GM19455 (cell line): ENCODE data around the gene ABCC6.
A peak's percentile ranks its signal among the peaks of the same experiment; 100 is the strongest.
"Not testable (repeated sequence)": the region's sequence is repeated elsewhere in the genome, so short reads cannot be mapped to it uniquely, and the experiment has no call there.

ENCODE experiments used
- ATAC-seq: cut with Tn5 transposase; IDR thresholded peaks from one replicate; pipeline ENCODE4 v1.9.1; 2021; ENCODE audit not compliant: unreplicated experiment

Gene ABCC6

DNA sequence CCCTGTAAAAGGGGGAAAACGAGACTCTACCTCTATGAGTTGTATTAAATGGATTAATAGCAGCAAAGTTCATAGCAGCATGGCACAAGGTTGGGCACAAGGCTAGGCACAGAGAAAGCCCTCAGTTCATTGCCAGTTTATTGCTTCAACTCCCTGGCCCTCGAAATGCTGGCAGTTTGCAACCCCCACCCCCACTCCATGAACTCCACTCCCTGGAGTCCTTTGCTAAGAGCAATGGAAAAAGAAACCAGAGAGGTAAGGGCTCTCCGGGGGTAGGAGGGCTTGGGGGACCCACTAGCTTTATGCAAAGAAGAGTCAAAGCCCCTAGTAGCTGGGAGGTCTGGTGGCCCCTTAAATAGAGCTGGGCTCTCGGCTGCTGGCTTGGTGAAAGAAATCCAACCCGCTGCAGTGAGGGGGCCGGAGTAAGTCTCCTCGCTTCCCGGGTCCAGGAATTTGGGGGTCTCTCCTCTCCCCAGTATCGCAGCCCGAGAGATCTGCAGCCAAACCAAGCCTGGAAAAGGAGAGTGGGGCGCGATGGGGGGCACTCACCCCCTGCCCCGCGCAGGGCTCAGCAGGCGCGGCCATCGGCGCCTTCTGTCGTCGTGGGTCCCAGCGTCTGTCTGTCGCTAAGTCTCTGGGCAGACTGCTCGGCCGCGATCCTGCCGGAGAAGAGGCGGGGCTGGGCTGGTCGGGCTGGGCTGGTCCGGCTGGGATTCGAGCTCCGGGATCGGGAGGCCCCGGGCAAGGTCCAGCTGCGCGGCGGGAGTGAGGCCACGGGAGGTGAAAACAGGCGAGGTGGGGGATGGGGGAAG, at the start of gene ABCC6:
TSS of gene ABCC6 (minus strand) at position 645 of the 812 bp plus-strand sequence. CDS start at position 585, 60 bp downstream.
- ATAC-seq = not testable (repeated sequence)

DNA sequence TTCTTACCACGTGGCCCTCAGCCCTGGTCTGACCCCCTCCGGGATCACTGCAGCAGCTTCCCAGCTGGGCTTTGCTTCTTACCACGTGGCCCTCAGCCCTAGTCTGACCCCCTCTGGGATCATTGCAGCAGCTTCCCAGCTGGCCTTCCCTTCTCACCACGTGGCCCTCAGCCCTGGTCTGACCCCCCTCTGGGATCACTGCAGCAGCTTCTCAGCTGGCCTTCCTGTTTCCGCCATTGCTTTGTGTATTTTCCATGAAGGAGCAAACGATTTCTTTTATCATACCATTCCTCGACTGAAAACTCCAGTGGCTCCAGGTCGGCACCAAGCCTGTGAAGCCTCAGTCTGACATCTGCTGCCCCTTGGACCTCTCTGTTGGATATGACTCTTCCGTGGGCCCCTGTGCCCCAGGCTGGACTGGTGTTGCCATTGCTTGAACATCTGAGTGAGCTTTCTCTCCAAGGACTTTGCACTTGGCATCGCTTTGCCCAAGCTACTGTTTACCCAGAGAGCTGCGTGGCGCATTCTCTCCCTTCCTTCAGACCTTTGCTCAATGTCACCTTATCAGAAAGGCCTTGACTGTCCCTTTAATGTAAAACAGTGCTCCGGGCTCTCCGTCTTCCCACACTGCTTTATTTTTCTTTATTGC, 49.4 kb upstream of the ABCC6 start:
- not testable (repeated sequence) for ATAC-seq

- not testable (repeated sequence) for ATAC-seq
These were observed 48.4 kb upstream of the ABCC6 start for GRCh38 chr16:16271658-16272057.

DNA sequence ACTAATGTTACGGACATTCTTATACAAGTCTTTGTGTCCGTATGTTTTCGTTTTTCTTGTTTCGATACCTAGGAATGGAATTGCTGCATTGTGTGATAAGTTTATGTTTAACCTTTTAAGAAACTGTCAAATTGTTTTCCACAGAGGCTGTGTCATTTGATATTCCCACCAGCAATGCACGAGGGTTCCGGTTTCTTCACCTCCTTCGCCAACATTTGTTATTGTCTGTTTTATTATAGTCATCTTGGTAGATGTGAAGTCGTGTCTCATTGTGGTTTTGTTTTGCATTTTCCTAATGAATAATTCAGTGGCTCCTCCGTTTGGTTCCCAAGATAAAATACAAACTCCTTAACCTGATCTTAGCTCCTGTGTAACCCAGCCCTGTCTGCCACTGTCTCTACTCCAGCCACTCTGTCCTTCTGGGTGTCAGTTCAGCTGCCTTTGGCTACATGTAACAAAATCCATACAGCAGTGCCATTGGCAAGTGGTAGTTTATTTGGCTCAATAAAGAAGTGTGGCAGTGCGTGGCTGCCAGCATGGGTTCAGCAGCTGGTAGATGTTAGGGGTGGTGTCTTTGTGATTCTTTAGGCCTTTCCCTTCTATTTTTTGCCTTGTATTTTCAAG, 45.0 kb upstream of the ABCC6 start:
- ATAC-seq = not testable (repeated sequence)

DNA sequence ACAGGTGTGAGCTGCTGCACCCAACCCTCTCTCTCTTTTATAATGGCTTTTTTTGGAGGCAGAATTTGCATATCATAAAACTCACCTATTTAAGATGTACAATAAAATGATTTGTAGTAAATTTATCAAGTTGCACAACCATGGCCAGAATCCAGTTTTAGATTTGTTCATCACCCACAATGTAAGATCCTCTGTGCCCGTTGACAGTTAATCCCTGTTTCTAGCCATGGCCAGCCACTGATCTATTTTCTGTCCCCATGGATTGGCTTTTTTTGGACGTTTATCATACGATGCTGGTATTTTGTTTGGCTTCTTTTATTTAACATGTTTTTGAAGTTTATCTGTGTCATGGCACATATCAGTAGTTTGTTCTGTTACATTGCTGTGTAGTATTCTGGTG, 44.4 kb upstream of the ABCC6 start:
- not testable (repeated sequence) for ATAC-seq

DNA sequence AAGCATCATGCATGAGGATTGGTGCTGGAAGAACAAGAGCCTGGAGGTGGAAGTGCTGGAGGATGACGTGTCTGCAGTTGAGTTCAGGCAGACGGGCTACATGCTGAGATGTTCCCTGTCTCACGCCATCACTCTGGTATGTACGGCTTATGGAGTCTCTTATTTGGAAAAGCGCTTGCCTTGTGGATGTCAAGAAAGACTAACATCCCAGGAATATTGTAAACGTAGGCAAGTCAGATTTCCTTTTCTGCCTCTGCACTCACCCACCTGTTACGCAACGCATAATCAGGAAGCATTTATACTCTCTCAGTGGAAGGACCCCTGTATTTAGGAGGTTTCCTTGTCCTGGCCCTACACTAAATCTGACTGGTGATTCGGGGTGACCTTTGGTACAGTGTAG, 41.8 kb upstream of the ABCC6 start:
- not testable (repeated sequence) for ATAC-seq

DNA sequence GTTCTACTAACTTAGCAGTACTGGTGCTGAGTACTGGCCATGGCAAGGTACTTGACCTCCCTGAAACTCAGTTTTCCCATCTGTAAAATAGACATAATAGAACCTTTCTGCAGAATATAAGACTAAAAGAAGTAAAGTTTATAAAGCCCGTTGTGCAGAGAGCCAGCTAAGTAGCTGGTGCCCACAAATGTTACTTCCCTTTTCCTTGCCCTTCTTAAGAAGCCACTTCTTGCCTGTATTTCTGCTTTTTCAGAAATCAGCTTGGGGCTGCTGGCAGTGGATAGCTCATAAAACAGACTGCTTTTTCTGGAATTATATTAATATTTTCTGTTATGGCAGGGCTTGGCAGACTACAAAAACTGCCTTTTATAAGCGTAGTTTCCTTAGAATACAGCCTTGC, 40.7 kb upstream of the ABCC6 start:
- ATAC-seq = not testable (repeated sequence)

DNA sequence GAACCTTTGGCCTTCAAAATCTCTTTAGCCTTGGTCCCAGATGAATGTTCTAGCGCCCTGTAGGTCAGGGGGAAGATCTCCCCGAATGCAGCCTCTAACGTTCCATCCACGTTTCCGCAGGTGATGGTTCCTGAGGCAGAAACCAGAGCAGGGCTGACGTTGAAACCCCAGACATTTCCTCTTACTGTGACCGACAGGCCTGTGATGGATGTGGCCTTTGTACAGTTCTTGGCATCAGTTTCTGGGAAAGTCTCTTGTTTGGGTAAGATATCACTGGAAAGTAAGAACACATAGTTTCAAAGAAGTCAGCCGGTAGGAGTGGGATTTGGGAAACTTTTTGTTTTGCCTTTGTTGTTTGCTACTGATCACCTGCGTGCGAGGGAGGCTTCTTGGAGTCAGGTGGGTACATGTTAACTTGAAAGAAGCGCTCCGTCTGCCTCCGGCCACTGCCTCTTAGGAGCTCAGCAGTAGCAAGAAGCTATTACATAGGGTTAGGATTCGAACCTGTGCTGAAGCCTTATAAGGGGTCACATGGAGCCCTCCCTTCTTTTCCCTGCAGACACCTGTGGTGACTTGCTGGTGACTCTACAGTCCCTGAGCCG, 39.8 kb upstream of the ABCC6 start:
- not testable (repeated sequence) for ATAC-seq

DNA sequence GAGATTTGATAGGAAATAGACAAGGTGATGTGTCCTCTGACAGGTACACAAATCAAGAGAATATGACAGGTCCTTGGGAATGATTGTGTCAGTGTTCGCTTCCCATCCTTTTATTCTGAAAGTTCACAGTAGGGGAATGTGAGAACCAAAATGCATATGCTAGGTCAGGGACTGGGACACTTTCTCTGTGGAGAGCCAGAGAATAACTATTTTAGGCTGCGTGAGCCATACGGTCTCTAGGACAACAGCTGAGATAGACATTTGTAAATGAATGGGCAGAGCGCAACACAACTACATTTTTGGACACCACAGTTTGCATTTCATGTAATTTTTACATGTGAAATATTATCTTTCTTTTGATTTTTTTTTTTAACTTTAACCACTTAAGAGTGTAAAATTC, 36.7 kb upstream of the ABCC6 start:
- not testable (repeated sequence) for ATAC-seq

GRCh38 chr16:16258822-16259221, 35.5 kb upstream of the ABCC6 start:
- not testable (repeated sequence) for ATAC-seq

GRCh38 chr16:16257301-16257923, 34.1 kb upstream of the ABCC6 start:
- ATAC-seq = not testable (repeated sequence)

- not testable (repeated sequence) for ATAC-seq
These were observed 29.1 kb upstream of the ABCC6 start for GRCh38 chr16:16252377-16252776.

- not testable (repeated sequence) for ATAC-seq
These were observed 26.5 kb upstream of the ABCC6 start for GRCh38 chr16:16249621-16250330.

GRCh38 chr16:16247439-16247838, 24.1 kb upstream of the ABCC6 start:
- not testable (repeated sequence) for ATAC-seq

GRCh38 chr16:16246578-16247262, 23.4 kb upstream of the ABCC6 start:
- ATAC-seq = not testable (repeated sequence)

- not testable (repeated sequence) for ATAC-seq
These were observed 20.6 kb upstream of the ABCC6 start for GRCh38 chr16:16243886-16244285.

- ATAC-seq = not testable (repeated sequence)
These were observed 17.4 kb upstream of the ABCC6 start for GRCh38 chr16:16240667-16241066.

DNA sequence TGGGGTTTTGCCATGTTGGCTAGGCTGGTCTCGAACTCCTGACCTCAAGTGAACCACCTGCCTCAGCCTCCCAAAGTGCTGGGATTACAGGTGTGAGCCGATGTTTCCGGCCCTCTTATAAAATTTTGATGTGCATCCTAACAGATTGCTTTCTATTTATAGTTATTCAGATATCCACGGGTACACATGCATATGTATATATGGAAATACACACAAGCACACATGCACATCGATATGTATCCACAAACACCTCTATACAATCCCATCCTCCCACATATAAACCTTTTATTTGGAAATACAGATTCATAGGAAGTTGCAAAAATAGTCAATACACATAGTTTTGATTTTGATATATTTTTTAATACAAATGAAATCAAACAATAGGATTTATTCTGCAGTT, 14.4 kb upstream of the ABCC6 start:
- ATAC-seq = not testable (repeated sequence)

DNA sequence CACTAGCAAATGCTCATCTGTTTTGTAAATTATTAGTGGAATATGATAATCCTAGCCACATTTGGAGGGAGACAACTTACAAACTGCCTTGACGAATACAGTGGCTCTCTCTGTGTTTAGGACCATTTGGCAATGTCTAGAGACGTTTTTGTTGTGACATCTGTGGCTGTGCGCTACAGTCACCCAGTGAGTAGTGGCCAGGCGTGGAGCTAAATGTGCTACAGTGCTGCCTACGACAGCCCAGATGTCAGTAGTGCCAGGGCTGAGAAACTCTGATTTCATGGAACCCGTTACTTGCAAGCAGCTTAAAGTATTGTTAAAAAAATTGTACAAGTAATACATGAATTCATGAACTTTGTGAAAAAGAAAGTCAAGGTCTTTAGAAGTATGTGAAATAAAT, 13.8 kb upstream of the ABCC6 start:
- ATAC-seq = not testable (repeated sequence)

DNA sequence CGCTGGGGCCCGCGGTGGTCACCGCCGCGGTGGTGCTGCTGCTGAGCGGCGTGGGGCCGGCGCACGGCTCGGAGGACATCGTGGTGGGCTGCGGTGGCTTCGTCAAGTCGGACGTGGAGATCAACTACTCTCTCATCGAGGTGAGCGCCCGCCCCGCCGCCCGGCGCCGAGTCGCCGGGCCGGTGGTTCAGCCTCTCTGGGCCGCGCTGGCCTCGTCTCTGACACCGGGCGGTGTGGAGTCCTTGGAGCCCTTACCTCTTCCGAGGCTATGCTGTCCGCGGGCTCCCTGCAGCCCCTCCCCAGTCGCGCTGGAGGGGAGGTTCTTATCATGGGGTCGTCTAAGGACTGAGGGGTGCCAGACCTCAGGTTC, 9.4 kb upstream of the ABCC6 start:
- ATAC-seq = peak; percentile 50
